Measurements from ENCODE around the gene FARP1. TPM values are rescaled to one million over a fixed set of nuclear protein-coding genes. Genes with fewer than 3 reads are reported as not detected.

Gene FARP1
- total and polyA plus RNA-seq, 2 of the 8 experiments (the other 6 are each of a cell fraction or from before 2014, with no cell fraction given) = 24.7 to 104 TPM

DNA sequence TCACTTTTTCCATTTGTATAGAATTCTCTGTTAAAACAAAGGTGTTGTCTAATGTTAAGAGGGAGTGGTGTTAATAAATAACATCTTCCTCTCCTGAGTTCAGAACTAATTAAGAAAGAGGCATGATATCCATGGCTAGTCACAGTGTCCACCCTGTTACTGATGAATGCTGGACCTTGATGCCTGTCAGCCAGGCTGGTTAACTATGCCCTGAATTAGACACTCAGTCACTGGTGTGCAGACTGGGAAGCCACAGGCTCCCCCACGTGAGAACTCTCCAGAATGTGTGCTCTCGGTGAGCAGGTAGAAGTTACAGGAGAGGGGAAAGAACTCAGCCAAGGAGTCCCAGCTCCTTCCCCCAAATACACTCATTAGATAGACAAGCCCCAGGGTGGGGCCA is 90.2 kb downstream of the FARP1 start (continued):
- TF ChIP-seq ATF3 (IDR thresholded peaks at IDR 0.05; ENCODE audit: insufficient read depth, low read depth, low read length) = no peak

All from H1 (cell line).